Subcutaneous adipose tissue (tissue), 4 donors: ENCODE measurements around the gene GALK1. TPM values are rescaled to one million over a fixed set of nuclear protein-coding genes. Genes with fewer than 3 reads are reported as not detected.

Source experiments
- CTCF ChIP-seq: fragments of 450-650 bp; IDR thresholded peaks from one replicate; pipeline ENCODE4 v1.5.1; 2016; ENCODE audit warnings: low read depth, mild to moderate bottlenecking, control low read depth, antibody characterized with exemption, moderate library complexity
- total RNA-seq, 4 donors: library from RNA; depleted of rRNA; stranded (reverse); fragments of >200 nt; gene quantifications; one replicate each; pipeline ENCODE4 v1.1.0, GENCODE V29; 2016

Gene GALK1
- total RNA-seq, 4 donors from 2014 or later = 13.2 to 31.3 (median 24.5) TPM

- TF ChIP-seq CTCF = no peak
Observed at GRCh38 chr17:75783069-75783783, 18.2 kb upstream of the GALK1 start.

DNA sequence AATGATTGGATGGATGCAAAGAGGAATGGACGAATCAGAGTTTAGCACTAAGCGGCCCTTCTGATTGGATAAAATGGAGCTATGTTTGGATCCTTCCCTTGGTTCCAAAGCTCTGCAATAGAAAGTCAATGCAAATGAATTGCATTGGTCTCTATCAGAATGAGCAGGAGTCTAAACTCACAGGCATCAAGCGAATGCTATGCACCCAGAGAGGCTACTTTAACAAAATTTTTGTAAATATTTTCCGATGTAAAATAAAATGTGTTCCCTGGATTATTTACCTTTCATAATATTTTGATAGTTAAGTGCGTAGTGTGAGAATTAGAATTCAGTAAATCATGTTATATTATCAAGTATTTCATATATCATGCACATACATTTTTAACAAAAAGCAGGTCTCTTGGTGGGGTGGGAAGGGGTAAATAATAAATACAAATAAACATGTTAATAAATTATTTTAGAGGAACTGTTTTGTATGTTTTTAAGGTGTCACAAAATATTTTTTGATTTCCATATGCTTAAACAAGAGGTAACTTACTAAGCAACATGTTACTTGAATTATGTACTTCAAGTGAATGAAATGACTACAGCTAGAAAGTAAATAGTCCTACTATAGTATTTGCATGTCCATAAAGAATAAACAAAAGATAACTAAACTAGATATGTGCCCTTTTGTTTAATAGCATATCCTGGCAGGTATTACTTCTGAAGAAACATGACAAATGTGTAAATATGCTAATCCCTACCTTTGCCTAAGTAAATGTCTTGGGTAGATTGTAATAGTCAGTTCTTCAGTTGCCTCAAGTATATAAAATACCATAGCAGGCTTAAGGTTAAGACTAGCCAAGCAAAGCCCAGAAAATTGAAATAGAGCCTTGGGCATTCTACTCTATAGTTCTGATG is 15.2 kb upstream of the GALK1 start:
- no peak for TF ChIP-seq CTCF

- no peak for TF ChIP-seq CTCF
Observed at GRCh38 chr17:75779250-75779986, 14.4 kb upstream of the GALK1 start.

- TF ChIP-seq CTCF = no peak
Observed at GRCh38 chr17:75778861-75779249, 13.9 kb upstream of the GALK1 start.

DNA sequence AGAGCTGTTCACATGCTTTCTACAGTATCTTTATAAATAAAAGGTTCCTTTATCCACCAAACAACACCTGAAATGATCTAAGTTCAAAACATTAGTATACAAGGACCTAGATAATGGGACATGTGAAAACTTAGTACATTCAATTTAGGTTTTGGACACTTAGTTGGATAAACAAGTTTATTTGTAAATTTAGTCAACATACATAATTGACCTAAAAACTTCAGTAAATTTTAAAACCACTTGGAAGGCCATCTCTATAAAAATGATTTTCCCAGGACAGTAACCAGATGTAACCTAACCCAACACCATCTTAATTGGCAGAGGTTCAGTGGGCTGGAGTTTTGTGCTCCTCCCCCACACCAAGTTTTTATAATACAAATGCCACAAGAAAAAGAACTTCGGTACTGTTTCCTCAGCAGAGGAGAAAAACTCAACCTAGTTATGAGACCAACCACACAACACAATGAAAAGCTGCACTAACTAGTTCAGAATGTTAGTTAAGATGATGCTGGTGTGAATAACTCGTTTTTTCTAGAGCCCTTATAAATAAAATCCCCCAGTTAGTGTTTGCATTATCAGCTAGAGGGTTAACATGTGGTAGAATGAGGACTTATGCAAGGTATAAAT is 12.4 kb upstream of the GALK1 start:
- no peak for TF ChIP-seq CTCF

- TF ChIP-seq CTCF = no peak
Observed at GRCh38 chr17:75776386-75777295, 11.6 kb upstream of the GALK1 start.
